Activated gamma-delta T cell treated with anti-CD3 and anti-CD28 coated beads, Interleukin-2, amount 50 U/mL, for 16 hours (primary cell): ENCODE results near the gene GSC.
"Not testable (repeated sequence)": the region's sequence is repeated elsewhere in the genome, so short reads cannot be mapped to it uniquely, and the experiment has no call there.

ENCODE experiments used
- DNase-seq: peaks from one replicate; pipeline ENCODE4 v3.0.0-alpha.2; 2020; ENCODE audit warnings: low read depth

Gene GSC

GRCh38 chr14:94769391-94770250, at the start of gene GSC:
Gene GSC (minus strand): TSS chr14:94770113. CDS start chr14:94770015, 98 bp downstream.
- DNase-seq: no peak

DNA sequence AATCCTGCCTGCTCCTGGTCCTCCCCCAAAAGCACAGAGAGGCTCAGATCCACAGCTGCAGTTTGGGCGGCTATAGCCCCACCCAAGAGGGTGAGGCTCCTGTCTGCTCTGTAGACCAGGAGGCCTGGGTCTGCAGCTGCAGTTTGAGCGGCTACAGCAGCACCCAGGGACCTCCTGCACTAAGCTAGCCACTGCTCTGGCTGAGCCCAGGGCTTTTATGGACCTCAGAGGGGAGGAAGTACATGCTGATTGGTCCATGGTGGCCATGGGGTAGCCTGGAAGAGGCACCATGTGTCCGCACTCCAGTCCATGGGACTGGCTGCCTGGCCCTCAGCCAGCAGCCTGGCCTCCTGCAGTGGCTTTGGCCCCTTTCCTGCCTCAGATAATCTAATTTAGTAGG, 49.6 kb upstream of the GSC start:
- no peak for DNase-seq

- no peak for DNase-seq
Measured at GRCh38 chr14:94816113-94816512, 46.2 kb upstream of the GSC start.

DNA sequence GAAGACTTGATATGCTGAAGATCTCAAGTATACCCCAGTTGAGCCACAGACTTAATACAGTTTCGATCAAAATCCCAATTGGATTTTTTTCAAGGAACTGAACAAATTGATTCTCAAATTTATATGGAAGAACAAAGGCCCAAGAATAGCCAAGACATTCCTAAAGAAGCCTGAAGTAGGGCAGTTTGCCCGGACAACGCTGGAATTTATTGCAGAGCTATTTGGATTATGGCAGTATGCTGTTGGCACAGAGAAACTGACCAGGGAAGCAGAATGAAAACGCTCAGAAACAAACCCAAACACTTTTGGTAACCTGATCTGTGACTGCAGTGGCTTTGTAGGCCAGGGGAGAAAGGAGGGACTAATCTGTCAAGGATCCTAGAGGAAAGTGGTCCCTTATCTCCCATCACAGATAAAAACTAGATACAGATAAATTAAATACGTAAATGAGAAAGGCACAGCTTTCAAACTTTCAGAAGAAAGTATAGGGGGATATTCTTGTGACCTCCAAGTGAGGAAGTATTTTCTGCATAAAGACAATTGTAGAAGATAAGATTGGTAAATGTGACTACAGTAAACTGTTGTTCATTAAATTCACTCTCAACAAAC, 35.9 kb upstream of the GSC start:
- no peak for DNase-seq

DNA sequence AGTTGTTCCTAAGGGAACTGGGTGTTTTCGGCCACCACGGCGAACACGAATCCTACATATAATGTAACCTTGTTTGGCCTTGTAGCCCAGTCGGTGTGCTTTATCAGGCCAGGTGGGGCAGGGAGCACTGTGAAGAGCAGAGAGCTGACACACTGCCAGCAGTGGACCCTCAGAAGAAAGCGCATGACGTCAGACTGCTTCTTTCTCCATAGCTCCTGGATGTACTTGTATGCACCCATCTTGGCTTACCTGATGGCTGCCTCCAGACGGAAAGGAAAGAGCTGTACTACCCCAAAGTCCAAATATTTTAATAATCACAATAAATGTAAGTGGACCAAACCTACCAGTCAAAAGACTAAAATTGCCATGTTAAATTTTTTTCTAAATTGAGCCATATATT, 31.3 kb upstream of the GSC start:
- DNase-seq: no peak

DNA sequence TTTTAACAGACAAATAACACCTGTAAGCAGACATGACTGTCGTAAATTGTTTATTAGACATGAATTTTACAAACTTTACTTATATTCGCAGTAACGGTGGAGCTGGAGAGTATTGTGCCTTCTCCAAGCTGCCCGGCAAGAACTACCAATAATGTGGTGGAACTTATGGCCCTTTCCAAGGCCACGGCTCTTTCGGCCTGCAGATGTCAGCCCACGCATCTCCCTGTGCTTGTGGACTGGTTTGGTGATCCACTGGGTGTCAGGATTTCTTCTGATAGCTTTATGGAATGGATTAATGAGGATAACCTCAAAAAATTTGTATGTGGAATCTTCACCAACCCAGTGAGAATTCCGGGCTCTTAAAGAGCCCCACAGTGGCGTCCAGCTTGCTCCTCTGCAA, 30.9 kb upstream of the GSC start:
- DNase-seq: not testable (repeated sequence)

DNA sequence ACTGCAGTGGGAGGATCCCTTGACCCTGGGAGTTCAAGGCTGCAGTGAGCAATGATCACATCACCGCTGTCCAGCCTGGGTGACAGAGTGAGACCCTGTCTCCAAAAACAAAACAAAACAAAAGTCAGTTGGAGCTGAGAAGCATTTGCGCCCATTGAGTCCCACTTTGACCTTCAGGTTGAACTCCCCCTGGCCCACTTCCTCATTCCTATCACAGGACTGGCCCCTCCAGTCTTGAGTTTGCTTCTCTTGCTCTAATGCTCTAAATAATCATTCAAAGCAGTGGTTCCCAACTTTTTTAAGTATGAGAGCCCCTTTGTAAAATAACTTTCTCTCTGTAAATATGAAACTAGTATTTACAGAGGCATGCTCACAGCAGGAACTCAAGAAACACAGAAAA, 28.0 kb upstream of the GSC start:
- no peak for DNase-seq

DNA sequence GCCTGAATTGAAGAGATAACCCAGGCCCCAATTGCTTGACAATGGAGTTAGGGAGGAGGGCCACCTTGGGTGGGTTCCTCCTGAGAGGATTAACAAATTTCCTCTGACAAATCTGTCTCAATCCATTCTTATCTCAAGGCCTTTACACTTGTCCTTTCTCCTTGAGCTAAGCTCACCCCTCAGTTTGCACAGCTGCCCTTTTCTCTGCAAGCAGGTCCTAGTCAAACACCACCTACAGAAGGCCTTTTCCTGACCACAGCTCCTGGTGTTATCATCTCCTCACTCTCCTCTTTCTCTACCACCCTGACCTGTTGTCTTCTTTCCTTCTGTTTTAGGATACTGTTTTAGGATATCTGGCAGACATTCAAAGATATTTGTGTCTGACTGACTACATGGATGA, 26.4 kb upstream of the GSC start:
- no peak for DNase-seq

GRCh38 chr14:94795372-94795771, 25.5 kb upstream of the GSC start:
- no peak for DNase-seq

GRCh38 chr14:94793901-94794300, 24.0 kb upstream of the GSC start:
- DNase-seq: no peak

DNA sequence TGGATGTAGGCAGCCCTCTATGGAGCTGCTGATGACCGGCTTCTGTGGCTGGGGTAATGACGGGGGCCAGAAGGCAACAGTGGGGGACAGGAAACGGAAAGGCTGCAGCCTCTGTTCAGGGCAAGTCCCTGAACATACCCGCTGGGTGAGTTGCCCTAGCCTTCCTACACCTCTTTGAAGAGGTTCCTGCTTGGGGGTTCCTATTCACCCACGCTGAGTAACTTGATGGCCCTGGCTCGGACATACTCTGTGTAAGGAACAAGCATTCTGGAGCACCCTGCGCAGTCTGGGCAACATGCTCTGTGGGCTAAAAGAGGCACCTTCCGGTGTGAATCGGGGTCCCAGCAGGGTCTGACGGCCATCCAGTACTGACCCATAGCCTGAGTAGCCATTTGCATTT, 17.7 kb upstream of the GSC start:
- DNase-seq: no peak

- DNase-seq: no peak
Measured at GRCh38 chr14:94787092-94787491, 17.2 kb upstream of the GSC start.

- no peak for DNase-seq
Measured at GRCh38 chr14:94780536-94781399, 10.9 kb upstream of the GSC start.

DNA sequence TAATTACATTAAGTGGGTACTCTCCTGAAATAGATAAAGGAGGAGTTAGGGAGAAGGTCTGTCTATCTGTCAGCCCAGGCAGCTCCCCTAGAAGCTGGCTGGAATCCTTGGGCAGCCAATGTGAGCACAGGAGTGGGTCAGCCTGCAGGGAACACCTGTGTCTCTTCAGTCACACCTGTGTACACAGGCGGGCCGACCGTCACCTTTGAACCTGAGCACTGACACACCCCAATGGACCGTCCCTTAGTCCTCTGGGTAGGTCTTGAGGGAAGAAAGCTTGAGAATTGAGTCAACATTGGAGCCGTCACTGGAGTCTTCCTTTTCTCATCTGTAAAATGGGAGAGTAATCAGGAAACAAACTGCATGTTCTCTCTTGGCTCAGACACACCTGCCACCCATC, 9.8 kb upstream of the GSC start:
- no peak for DNase-seq

DNA sequence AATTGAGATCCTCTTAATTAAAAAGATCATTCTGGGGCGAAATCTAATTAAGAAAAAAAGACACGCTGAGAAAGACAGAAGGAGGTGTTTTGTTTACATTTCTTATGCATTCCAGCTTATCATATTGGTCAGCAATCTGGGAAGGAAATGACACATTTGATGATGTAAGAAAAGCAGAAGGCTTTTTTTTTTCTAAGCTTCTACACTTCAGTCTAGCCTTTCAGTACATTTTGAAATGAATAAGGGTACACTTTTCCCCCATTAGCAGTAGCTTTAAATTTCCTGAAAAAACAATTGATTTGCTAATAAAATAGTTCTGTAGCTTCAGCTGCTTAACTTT, 5.9 kb upstream of the GSC start:
- no peak for DNase-seq

DNA sequence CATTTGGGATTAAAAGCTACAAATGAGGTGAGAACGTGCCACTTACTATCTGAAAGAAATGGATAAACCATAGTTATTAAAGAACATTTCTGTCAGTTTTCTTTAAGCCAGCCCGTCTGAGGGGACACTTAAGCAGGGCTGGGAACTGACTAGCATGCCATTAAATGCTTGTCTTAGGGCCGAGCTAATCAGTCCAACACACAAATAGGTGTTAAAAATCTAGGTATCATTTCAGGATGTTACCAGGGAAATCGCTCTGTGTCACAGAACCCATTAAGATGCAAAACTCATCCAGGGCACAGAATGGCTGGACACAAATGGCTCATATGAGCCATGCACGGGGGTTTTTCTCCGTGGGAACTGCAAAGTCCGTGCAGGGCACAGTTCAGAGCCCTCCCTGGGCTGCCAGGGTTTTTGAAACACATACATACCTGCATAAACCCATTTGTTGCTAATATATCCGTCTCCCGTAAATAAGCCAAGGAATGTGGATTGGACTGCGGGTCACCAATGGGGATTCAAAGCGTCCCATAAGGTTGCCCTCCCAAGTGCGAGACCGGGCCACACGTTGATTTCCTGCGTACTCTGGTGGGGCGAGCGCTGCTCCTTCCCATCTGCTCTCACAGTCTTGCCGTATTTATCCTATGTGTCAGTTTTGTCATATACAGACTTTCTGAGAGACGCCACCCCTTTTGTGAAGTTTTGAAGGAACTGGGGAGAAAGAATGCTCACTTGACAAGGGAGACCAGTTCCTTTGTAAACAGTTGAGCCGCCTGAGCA, 5.4 kb upstream of the GSC start:
- no peak for DNase-seq

- DNase-seq: no peak
Measured at GRCh38 chr14:94774344-94775090, 4.6 kb upstream of the GSC start.

DNA sequence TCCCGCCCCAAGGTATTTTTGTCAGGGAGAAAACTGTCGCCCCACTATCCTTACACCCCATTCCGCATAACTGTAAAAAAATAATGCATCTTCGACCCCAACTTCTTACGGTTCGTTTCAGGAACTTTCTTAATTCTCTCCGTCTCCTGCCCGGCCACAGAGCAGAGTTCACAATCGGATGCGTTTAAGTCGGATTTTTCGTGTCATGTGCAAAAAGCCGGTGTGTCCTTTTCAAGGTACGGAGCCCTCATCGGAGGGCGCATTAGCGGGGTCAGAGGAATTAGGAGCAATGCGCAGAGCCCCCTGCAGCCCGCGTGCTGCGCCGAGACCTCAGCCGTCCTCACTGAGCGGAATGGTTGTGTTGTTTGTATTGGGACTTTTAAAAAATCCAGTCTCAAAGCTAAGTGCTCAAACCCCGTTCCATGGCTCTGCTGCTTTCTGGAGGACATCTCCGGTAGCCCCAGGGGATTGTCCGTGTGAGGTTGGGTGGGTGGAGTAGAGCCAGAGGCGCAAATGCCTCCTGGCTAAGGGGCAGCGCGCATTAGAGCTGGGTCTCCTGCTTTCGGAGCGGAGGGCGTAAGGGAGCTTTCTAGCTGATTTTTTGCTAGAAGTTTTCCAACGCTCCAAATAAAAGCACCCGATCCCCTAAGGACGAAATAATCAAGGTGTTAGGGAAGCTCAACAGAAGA, 3.9 kb upstream of the GSC start:
- no peak for DNase-seq

DNA sequence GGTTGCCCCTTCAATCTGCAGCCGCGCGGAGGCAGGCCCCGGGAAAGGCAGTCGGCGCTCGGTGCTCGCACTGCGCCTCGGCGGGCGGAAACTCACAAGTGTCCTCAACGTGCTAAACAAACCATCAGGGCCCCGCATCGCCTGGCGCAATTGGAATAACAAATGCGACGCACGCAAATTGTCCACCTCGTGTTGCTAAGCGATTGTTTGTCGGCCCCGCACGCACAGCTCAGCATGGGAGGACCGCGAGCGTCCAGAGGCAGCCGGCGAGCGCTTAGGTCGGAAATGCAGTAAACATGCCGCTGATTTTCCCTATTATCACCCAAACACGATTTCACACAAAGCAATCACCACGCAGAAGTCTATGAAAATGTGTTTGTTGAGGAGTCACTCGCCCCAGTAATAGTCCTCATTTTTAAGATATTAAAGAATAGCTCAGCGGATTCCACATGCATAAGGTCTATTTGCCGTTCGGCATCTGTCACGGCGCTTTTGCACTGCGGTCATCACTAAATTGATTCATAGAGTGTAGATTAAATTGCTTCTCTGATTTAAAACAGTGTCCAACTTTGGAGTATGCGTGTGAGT, 3.2 kb upstream of the GSC start:
- DNase-seq: no peak

DNA sequence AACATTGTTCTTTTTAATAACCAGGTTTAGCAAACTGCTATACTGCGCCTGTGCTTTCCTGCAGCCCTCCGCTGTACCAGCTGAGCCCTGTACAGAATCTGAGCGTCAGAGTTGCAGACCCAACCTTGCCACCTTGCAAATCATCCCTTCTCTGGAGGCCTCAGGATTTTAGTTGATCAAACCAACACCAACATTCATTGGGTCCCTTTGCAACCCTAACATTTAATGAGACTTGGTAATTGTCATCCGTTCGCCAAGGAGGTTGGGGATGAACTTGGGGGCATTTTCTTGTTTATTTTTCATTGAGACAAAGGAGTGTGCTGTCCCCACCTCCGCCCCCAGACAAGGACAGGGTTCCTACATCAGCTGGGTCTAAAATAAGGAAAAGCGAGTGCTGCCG, 2.6 kb upstream of the GSC start:
- DNase-seq: no peak
